ENCODE measurements around the gene SAP30BP.

SAP30BP gene

DNA sequence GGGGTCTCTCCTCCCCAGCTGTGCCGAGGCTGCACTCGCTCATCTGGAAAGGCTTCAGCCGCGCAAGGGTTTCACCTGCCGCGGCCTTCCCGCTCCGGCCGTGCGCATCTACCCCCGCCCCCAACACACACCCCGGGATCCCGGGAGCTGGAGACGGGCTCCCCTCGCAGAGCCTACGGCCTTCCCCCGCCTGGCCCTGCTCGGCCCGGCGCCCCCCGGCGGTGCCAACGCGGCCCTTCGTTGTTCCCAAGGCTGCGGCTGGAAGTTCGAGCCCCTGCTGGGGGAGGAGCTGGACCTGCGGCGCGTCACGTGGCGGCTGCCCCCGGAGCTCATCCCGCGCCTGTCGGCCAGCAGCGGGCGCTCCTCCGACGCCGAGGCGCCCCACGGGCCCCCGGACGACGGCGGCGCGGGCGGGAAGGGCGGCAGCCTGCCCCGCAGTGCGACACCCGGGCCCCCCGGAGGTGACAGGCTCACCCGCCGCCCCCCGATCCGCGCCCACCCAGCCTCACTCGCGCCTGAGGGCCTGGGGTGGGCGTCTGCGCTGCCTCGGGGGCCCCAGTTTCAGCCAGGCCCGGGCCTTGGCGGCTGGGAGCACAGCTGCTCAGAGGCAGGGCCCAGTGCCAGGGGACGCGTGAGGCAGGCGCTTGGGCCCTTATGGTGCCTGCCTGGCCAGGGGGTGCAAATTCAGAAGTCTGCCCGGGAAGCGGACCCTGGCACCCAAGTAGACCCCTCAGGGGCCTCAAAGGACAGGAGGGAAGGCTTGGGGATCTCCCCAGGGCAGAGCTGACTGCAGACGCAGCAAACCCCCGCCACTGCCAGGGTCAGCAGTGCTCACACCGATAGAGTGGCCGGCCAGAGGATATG is 86.6 kb downstream of the SAP30BP start:
- POLR2A ChIA-PET: interaction anchor here (0.5 to 1.5 kb wide), 6 partner anchors 12 to 442 kb away, joined by 3 to 8 read pairs (median 4); partner anchors contain the start of gene GALK1
- H3K27ac ChIP-seq (ENCODE audit: insufficient read depth in 1 of 2, low read depth in 1 of 2, low read length in 2 of 2, poor library complexity in 1 of 2, severe bottlenecking in 2 of 2): peak overlapping the region in 1 of 2 experiments; percentile 14
- 9% methylated on average over 54 of the region's 76 CpGs for WGBS (ENCODE audit: insufficient coverage)

DNA sequence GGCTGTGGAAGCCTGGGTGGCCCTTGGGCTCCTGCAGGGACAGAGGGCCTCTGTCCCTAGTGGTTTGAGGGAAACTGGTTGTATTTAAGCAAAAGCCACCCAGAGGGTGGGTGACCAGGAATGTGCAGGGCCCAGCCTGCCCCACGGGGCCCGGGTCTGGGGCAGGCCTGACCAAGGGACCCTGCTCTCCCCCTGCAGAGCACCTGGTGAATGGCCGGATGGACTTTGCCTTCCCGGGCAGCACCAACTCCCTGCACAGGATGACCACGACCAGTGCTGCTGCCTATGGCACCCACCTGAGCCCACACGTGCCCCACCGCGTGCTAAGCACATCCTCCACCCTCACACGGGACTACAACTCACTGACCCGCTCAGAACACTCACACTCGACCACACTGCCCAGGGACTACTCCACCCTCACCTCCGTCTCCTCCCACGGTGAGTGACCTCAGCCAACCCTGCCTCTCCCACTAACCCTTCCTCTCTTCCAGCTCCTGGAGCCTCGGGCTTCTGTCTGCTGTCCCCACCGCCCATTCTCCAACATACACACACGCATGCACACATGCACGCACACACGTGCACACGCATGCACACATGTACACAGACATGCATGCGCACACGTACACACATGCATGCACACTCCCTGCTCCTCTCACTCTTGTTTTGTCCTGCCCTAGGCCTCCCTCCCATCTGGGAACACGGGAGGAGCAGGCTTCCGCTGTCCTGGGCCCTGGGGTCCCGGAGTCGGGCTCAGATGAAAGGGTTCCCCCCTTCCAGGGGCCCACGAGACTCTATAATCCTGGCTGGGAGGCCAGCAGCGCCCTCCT is 87.5 kb downstream of the SAP30BP start:
- no peaks in the 10 kb centered on the region for H3K9me3 ChIP-seq (ENCODE audit: control extremely low read depth in 1 of 5, control insufficient read depth in 4 of 5, insufficient read depth in 2 of 5, low read depth in 1 of 5, low read length in 4 of 5)
- H3K4me1 ChIP-seq (ENCODE audit: control extremely low read depth in 1 of 4, control insufficient read depth in 4 of 4, insufficient read depth in 4 of 4, low read length in 3 of 4): peaks cover 0 to 23% (median 21%) of the 10 kb centered on the region in 4 experiments
- H3K27ac ChIP-seq (ENCODE audit: insufficient read depth in 1 of 2, low read depth in 1 of 2, low read length in 2 of 2, poor library complexity in 1 of 2, severe bottlenecking in 2 of 2): peak overlapping the region in 1 of 2 experiments; percentile 14
- ChIA-PET POLR2A (no interaction called here), CTCF (interaction anchor here (1.1 to 4.8 kb wide), 14 partner anchors 9 to 152 kb away, joined by 3 to 67 read pairs (median 6); partner anchors contain the start of gene GALK1)
- peaks cover 0 to 10% (median 6%) of the 10 kb centered on the region in 4 experiments for H3K36me3 ChIP-seq (ENCODE audit: control insufficient read depth in 4 of 4, insufficient read depth in 4 of 4, low read length in 3 of 4)
- no peaks in the 10 kb centered on the region for H3K27me3 ChIP-seq (replicated peaks in 2 of 5; ENCODE audit: control insufficient read depth in 4 of 5, insufficient read depth in 5 of 5, low read length in 4 of 5)
- 88% methylated on average over 26 of the region's 27 CpGs for WGBS (ENCODE audit: insufficient coverage)
- DNase-seq: no peak
- peak overlapping the region in 2 of 7 experiments; percentile 59 to 60 for H3K4me3 ChIP-seq (ENCODE audit: control insufficient read depth in 1 of 7, extremely low read depth in 1 of 7, insufficient read depth in 4 of 7, low read depth in 2 of 7, low read length in 6 of 7)

More for the DNA sequence above, 86.6 kb downstream of the SAP30BP start:
- CTCF ChIA-PET: interaction anchor here (0.6 to 4.8 kb wide), 39 partner anchors 9 to 545 kb away, joined by 3 to 67 read pairs (median 4); partner anchors contain the start of genes GALK1, SMIM5 and TRIM65
- Histone ChIP-seq H3K36me3 (ENCODE audit: control insufficient read depth in 4 of 4, insufficient read depth in 4 of 4, low read length in 3 of 4) (peaks cover 0 to 8% (median 6%) of the 10 kb centered on the region in 4 experiments), H3K4me3 (ENCODE audit: control insufficient read depth in 1 of 7, extremely low read depth in 1 of 7, insufficient read depth in 4 of 7, low read depth in 2 of 7, low read length in 6 of 7) (peak overlapping the region in 6 of 7 experiments; percentile 23 to 65 (median 54)), H3K4me1 (ENCODE audit: control extremely low read depth in 1 of 4, control insufficient read depth in 4 of 4, insufficient read depth in 4 of 4, low read length in 3 of 4) (peaks cover 0 to 23% (median 22%) of the 10 kb centered on the region in 4 experiments), H3K9me3 (ENCODE audit: control extremely low read depth in 1 of 5, control insufficient read depth in 4 of 5, insufficient read depth in 2 of 5, low read depth in 1 of 5, low read length in 4 of 5) (no peaks in the 10 kb centered on the region), H3K27me3 (replicated peaks in 2 of 5; ENCODE audit: control insufficient read depth in 4 of 5, insufficient read depth in 5 of 5, low read length in 4 of 5) (no peaks in the 10 kb centered on the region)
- DNase-seq: peak; percentile 73 to 78 (median 75)

GRCh38 chr17:75755205-75755901 is 88.2 kb downstream of the SAP30BP start:
- no peaks in the 10 kb centered on the region for H3K9me3 ChIP-seq (ENCODE audit: control extremely low read depth in 1 of 5, control insufficient read depth in 4 of 5, insufficient read depth in 2 of 5, low read depth in 1 of 5, low read length in 4 of 5)
- peaks cover 0 to 11% (median 8%) of the 10 kb centered on the region in 4 experiments for H3K36me3 ChIP-seq (ENCODE audit: control insufficient read depth in 4 of 4, insufficient read depth in 4 of 4, low read length in 3 of 4)
- WGBS (ENCODE audit: insufficient coverage): 88% methylated on average over 17 of the region's 20 CpGs
- H3K27me3 ChIP-seq (replicated peaks in 2 of 5; ENCODE audit: control insufficient read depth in 4 of 5, insufficient read depth in 5 of 5, low read length in 4 of 5): no peaks in the 10 kb centered on the region
- H3K27ac ChIP-seq (ENCODE audit: insufficient read depth in 1 of 2, low read depth in 1 of 2, low read length in 2 of 2, poor library complexity in 1 of 2, severe bottlenecking in 2 of 2): no peak overlapping the region
- H3K4me1 ChIP-seq (ENCODE audit: control extremely low read depth in 1 of 4, control insufficient read depth in 4 of 4, insufficient read depth in 4 of 4, low read length in 3 of 4): peaks cover 0 to 23% (median 16%) of the 10 kb centered on the region in 4 experiments
- ChIA-PET CTCF (interaction anchor here (1.1 to 4.8 kb wide), 5 partner anchors 8 to 89 kb away, joined by 3 to 67 read pairs (median 4); partner anchors contain the start of genes GALK1, RECQL5 and SAP30BP), POLR2A (no interaction called here)
- H3K4me3 ChIP-seq (ENCODE audit: control insufficient read depth in 1 of 7, extremely low read depth in 1 of 7, insufficient read depth in 4 of 7, low read depth in 2 of 7, low read length in 6 of 7): no peak overlapping the region
- DNase-seq: peak in 1 of 3 donors; percentile 42

DNA sequence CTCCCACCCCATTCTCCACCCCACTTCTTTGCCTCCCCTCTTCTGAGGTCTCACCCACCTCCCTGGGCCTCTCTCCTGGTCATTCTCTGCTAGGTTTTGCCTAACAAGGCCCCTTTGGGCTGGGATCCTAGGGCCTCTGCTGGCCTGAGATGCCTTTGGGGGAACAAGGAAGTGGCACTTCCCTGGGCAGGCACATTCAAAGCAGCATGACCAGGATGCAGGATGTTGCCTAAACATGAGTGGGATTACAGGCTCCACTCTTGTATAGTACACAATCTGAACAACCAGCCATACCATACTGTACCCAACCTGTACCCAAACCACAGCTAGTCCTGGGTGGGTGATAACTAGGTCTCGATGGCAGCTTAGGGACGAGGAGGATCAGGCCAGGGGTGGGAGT is 88.9 kb downstream of the SAP30BP start:
- DNase-seq: no peak
- CTCF ChIA-PET: interaction anchor here (1.5 to 4.8 kb wide), 2 partner anchors 8 to 89 kb away, joined by 3 to 67 read pairs; partner anchors contain the start of genes GALK1, RECQL5 and SAP30BP
- Histone ChIP-seq H3K36me3 (ENCODE audit: control insufficient read depth in 4 of 4, insufficient read depth in 4 of 4, low read length in 3 of 4) (peaks cover 0 to 11% (median 8%) of the 10 kb centered on the region in 4 experiments), H3K9me3 (ENCODE audit: control extremely low read depth in 1 of 5, control insufficient read depth in 4 of 5, insufficient read depth in 2 of 5, low read depth in 1 of 5, low read length in 4 of 5) (no peaks in the 10 kb centered on the region), H3K4me3 (ENCODE audit: control insufficient read depth in 1 of 7, extremely low read depth in 1 of 7, insufficient read depth in 4 of 7, low read depth in 2 of 7, low read length in 6 of 7) (no peak overlapping the region), H3K27ac (ENCODE audit: insufficient read depth in 1 of 2, low read depth in 1 of 2, low read length in 2 of 2, poor library complexity in 1 of 2, severe bottlenecking in 2 of 2) (no peak overlapping the region), H3K4me1 (ENCODE audit: control extremely low read depth in 1 of 4, control insufficient read depth in 4 of 4, insufficient read depth in 4 of 4, low read length in 3 of 4) (peaks cover 0 to 23% (median 16%) of the 10 kb centered on the region in 4 experiments), H3K27me3 (replicated peaks in 2 of 5; ENCODE audit: control insufficient read depth in 4 of 5, insufficient read depth in 5 of 5, low read length in 4 of 5) (no peaks in the 10 kb centered on the region)
- WGBS (ENCODE audit: insufficient coverage): 100% methylated on average over 1 of the region's 2 CpGs
- POLR2A ChIA-PET: no interaction called here

DNA sequence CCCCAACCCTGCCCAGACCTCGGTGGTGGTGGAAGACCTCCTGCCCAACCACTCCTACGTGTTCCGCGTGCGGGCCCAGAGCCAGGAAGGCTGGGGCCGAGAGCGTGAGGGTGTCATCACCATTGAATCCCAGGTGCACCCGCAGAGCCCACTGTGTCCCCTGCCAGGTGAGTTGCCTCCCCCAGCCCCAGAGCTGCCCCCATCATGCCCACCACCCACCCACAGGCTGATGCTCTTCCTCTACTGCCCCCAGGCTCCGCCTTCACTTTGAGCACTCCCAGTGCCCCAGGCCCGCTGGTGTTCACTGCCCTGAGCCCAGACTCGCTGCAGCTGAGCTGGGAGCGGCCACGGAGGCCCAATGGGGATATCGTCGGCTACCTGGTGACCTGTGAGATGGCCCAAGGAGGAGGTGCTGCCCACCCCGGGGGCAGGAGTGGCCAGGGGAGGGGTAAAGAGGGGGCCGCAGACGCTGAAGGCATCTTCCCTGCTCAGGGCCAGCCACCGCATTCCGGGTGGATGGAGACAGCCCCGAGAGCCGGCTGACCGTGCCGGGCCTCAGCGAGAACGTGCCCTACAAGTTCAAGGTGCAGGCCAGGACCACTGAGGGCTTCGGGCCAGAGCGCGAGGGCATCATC is 89.4 kb downstream of the SAP30BP start:
- no peaks in the 10 kb centered on the region for H3K9me3 ChIP-seq (ENCODE audit: control extremely low read depth in 1 of 5, control insufficient read depth in 4 of 5, insufficient read depth in 2 of 5, low read depth in 1 of 5, low read length in 4 of 5)
- WGBS (ENCODE audit: insufficient coverage): 94% methylated on average over 22 of the region's 29 CpGs
- POLR2A ChIA-PET: interaction anchor here (0.5 kb wide), 1 partner anchor 29 kb away, joined by 3 read pairs; no protein-coding TSS in a partner anchor

More for the DNA sequence above, 89.4 kb downstream of the SAP30BP start:
- no peaks in the 10 kb centered on the region for H3K27me3 ChIP-seq (replicated peaks in 2 of 5; ENCODE audit: control insufficient read depth in 4 of 5, insufficient read depth in 5 of 5, low read length in 4 of 5)
- no peak overlapping the region for H3K4me3 ChIP-seq (ENCODE audit: control insufficient read depth in 1 of 7, extremely low read depth in 1 of 7, insufficient read depth in 4 of 7, low read depth in 2 of 7, low read length in 6 of 7)
- DNase-seq: no peak
- H3K27ac ChIP-seq (ENCODE audit: insufficient read depth in 1 of 2, low read depth in 1 of 2, low read length in 2 of 2, poor library complexity in 1 of 2, severe bottlenecking in 2 of 2): no peak overlapping the region
- peaks cover 0 to 11% (median 8%) of the 10 kb centered on the region in 4 experiments for H3K36me3 ChIP-seq (ENCODE audit: control insufficient read depth in 4 of 4, insufficient read depth in 4 of 4, low read length in 3 of 4)
- CTCF ChIA-PET: interaction anchor here (1.1 to 4.8 kb wide), 3 partner anchors 7 to 116 kb away, joined by 3 to 67 read pairs (median 3); partner anchors contain the start of genes GALK1, RECQL5 and SAP30BP
- H3K4me1 ChIP-seq (ENCODE audit: control extremely low read depth in 1 of 4, control insufficient read depth in 4 of 4, insufficient read depth in 4 of 4, low read length in 3 of 4): peaks cover 0 to 23% (median 16%) of the 10 kb centered on the region in 4 experiments

All from common myeloid progenitor, CD34-positive (primary cell).